Esophagus squamous epithelium (tissue), 5 donors: ENCODE data around the gene ASB5. TPM values are rescaled to one million over a fixed set of nuclear protein-coding genes. Genes with fewer than 3 reads are reported as not detected.

Source experiments
- DNase-seq: peaks from one replicate; lab custom pipeline; 2025; lab: John Stamatoyannopoulos, UW
- H3K27ac ChIP-seq, 4 donors: fragments of 200-600 bp; sonication (generic); one replicate each; pipeline ENCODE4 v1.5.1; 2016 to 2019; ENCODE audit warnings: mild to moderate bottlenecking in 1 of 4
- H3K27me3 ChIP-seq, 4 donors: fragments of 200-600 bp; sonication (generic); 1 replicate in 3 of 4; 2 replicates in 1 of 4; pipeline versions ENCODE4 v1.5.1 to v1.6.0; 2017 to 2021; ENCODE audit warnings: antibody characterized with exemption in 1 of 4
- H3K36me3 ChIP-seq, 3 donors: fragments of 200-600 bp; sonication (generic); one replicate each; pipeline ENCODE4 v1.5.1; 2016 to 2019
- H3K4me1 ChIP-seq, 3 donors: fragments of 200-600 bp; sonication (generic); one replicate each; pipeline ENCODE4 v1.5.1; 2017 to 2019
- H3K4me3 ChIP-seq, 4 donors: fragments of 200-600 bp; sonication (generic); 1 replicate in 3 of 4; 2 replicates in 1 of 4; pipeline ENCODE4 v1.5.1; 2016 to 2019; ENCODE audit warnings: mild to moderate bottlenecking in 2 of 4, moderate library complexity in 1 of 4
- H3K9me3 ChIP-seq, 3 donors: fragments of 200-600 bp; sonication (generic); one replicate each; pipeline ENCODE4 v1.5.1; 2016 to 2019
- POLR2A ChIP-seq, 4 donors: fragments of 450-650 bp; IDR thresholded peaks; one replicate each; pipeline ENCODE4 v1.6.1; 2017; ENCODE audit warnings: antibody characterized with exemption in 4 of 4, mild to moderate bottlenecking in 4 of 4, moderate library complexity in 3 of 4
- WGBS, 2 donors: methylation state at CpG; one replicate each; pipeline ENCODE4 v1.1.5; 2018; 5-methylcytosine and 5-hydroxymethylcytosine counted together
- intact Hi-C: fragments of 100-400 bp; cut with DNase I; formaldehyde crosslinking; loops from one replicate; pipeline ENCODE4 v1.15.0; 2022
- total RNA-seq, 4 donors: library from RNA; depleted of rRNA; stranded (reverse); fragments of >200 nt; gene quantifications; one replicate each; pipeline ENCODE4 v1.1.0, GENCODE V29; 2016
- TF ChIP-seq, protein P1 (sequence below), 6 experiments: fragments of 450-650 bp in 4 of 6; fragments of 200-600 bp in 2 of 6; sonication (generic) in 2 of 6; IDR thresholded peaks; one replicate each; pipeline ENCODE4 v1.5.1; 2016 to 2019; ENCODE audit warnings: antibody characterized with exemption in 6 of 6, mild to moderate bottlenecking in 4 of 6, moderate library complexity in 4 of 6
- donor health status: DM: yes; HTN: yes; CAD: no.

Gene ASB5
- total RNA-seq, 4 donors from 2014 or later, result 0.13 to 4.0 (median 0.24) TPM

- WGBS, 2 donors, result 59 to 62% methylated on average over 7 of the region's 7 CpGs
- DNase-seq, result no peak
- H3K4me3 ChIP-seq, result no peak overlapping the region
- H3K4me1 ChIP-seq, result no peaks in the 10 kb centered on the region
- H3K9me3 ChIP-seq, result no peaks in the 10 kb centered on the region
- no peak overlapping the region for H3K27ac ChIP-seq
- H3K27me3 ChIP-seq, result peaks cover 0 to 13% (median 0%) of the 10 kb centered on the region in 4 donors
- intact Hi-C loops, result no loop called here
- no peaks in the 10 kb centered on the region for H3K36me3 ChIP-seq
- TF ChIP-seq, protein P1, sequence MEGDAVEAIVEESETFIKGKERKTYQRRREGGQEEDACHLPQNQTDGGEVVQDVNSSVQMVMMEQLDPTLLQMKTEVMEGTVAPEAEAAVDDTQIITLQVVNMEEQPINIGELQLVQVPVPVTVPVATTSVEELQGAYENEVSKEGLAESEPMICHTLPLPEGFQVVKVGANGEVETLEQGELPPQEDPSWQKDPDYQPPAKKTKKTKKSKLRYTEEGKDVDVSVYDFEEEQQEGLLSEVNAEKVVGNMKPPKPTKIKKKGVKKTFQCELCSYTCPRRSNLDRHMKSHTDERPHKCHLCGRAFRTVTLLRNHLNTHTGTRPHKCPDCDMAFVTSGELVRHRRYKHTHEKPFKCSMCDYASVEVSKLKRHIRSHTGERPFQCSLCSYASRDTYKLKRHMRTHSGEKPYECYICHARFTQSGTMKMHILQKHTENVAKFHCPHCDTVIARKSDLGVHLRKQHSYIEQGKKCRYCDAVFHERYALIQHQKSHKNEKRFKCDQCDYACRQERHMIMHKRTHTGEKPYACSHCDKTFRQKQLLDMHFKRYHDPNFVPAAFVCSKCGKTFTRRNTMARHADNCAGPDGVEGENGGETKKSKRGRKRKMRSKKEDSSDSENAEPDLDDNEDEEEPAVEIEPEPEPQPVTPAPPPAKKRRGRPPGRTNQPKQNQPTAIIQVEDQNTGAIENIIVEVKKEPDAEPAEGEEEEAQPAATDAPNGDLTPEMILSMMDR (IDR thresholded peaks at IDR 0.05), result no peak
- TF ChIP-seq POLR2A (IDR thresholded peaks at IDR 0.05), result no peak
Measured at GRCh38 chr4:176210579-176211296, 58.3 kb downstream of the ASB5 start.

GRCh38 chr4:176210101-176210500, 58.9 kb downstream of the ASB5 start:
- H3K4me3 ChIP-seq, result no peak overlapping the region

GRCh38 chr4:176209535-176209934, 59.5 kb downstream of the ASB5 start:
- Histone ChIP-seq H3K27ac (no peak overlapping the region), H3K27me3 (peaks cover 0 to 13% (median 0%) of the 10 kb centered on the region in 4 donors), H3K9me3 (no peaks in the 10 kb centered on the region), H3K4me1 (no peaks in the 10 kb centered on the region), H3K36me3 (no peaks in the 10 kb centered on the region), H3K4me3 (no peak overlapping the region)
- TF ChIP-seq, protein P1 (IDR thresholded peaks at IDR 0.05), result no peak
- TF ChIP-seq POLR2A (IDR thresholded peaks at IDR 0.05), result no peak
- intact Hi-C loops, result no loop called here
- 89 to 91% methylated on average over 3 to 4 of the region's 4 CpGs for WGBS, 2 donors
- DNase-seq, result no peak

More at GRCh38 chr4:176210101-176210500, 58.9 kb downstream of the ASB5 start:
- Histone ChIP-seq H3K27me3 (peaks cover 0 to 13% (median 0%) of the 10 kb centered on the region in 4 donors), H3K9me3 (no peaks in the 10 kb centered on the region), H3K4me1 (no peaks in the 10 kb centered on the region), H3K27ac (no peak overlapping the region), H3K36me3 (no peaks in the 10 kb centered on the region)
- intact Hi-C loops, result no loop called here
- 79 to 84% methylated on average over 3 of the region's 3 CpGs for WGBS, 2 donors
- DNase-seq, result no peak
- TF ChIP-seq POLR2A (IDR thresholded peaks at IDR 0.05), result no peak
- TF ChIP-seq, protein P1 (IDR thresholded peaks at IDR 0.05), result no peak

- H3K9me3 ChIP-seq, result no peaks in the 10 kb centered on the region
- TF ChIP-seq POLR2A (IDR thresholded peaks at IDR 0.05), result no peak
- TF ChIP-seq, protein P1 (IDR thresholded peaks at IDR 0.05), result no peak
- WGBS, 2 donors, result 75 to 81% methylated on average over 4 to 5 of the region's 5 CpGs
- H3K4me1 ChIP-seq, result no peaks in the 10 kb centered on the region
- H3K36me3 ChIP-seq, result no peaks in the 10 kb centered on the region
- no peak overlapping the region for H3K4me3 ChIP-seq
- no peak for DNase-seq
- intact Hi-C loops, result no loop called here
- H3K27ac ChIP-seq, result no peak overlapping the region
- peaks cover 0 to 13% (median 0%) of the 10 kb centered on the region in 4 donors for H3K27me3 ChIP-seq
Measured at GRCh38 chr4:176207839-176208238, 61.2 kb downstream of the ASB5 start.

GRCh38 chr4:176205299-176205698, 63.7 kb downstream of the ASB5 start:
- H3K27me3 ChIP-seq, result peaks cover 0 to 13% (median 0%) of the 10 kb centered on the region in 4 donors
- H3K27ac ChIP-seq, result no peak overlapping the region
- no peaks in the 10 kb centered on the region for H3K36me3 ChIP-seq
- intact Hi-C loops, result no loop called here
- no peak for DNase-seq
- H3K4me1 ChIP-seq, result no peaks in the 10 kb centered on the region
- 56 to 73% methylated on average over 4 of the region's 4 CpGs for WGBS, 2 donors
- no peak overlapping the region for H3K4me3 ChIP-seq
- H3K9me3 ChIP-seq, result no peaks in the 10 kb centered on the region
- no peak for TF ChIP-seq POLR2A (IDR thresholded peaks at IDR 0.05)
- TF ChIP-seq, protein P1 (IDR thresholded peaks at IDR 0.05), result no peak
